ENCODE measurements around the gene EFNA2.

GRCh38 chr19:1321539-1321938 lies 35.9 kb downstream of the EFNA2 start:
- TF ChIP-seq, protein P1, sequence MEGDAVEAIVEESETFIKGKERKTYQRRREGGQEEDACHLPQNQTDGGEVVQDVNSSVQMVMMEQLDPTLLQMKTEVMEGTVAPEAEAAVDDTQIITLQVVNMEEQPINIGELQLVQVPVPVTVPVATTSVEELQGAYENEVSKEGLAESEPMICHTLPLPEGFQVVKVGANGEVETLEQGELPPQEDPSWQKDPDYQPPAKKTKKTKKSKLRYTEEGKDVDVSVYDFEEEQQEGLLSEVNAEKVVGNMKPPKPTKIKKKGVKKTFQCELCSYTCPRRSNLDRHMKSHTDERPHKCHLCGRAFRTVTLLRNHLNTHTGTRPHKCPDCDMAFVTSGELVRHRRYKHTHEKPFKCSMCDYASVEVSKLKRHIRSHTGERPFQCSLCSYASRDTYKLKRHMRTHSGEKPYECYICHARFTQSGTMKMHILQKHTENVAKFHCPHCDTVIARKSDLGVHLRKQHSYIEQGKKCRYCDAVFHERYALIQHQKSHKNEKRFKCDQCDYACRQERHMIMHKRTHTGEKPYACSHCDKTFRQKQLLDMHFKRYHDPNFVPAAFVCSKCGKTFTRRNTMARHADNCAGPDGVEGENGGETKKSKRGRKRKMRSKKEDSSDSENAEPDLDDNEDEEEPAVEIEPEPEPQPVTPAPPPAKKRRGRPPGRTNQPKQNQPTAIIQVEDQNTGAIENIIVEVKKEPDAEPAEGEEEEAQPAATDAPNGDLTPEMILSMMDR (IDR thresholded peaks at IDR 0.05): no peak
- TF ChIP-seq POLR2A (IDR thresholded peaks at IDR 0.05): no peak
